Keratinocyte (primary cell): ENCODE data around the gene PITX3.

Experiments
- EZH2 ChIP-seq: IDR thresholded peaks from one replicate; pipeline ENCODE4 v1.6.1; 2012; ENCODE audit warnings: inconsistent platforms, mild to moderate bottlenecking, low read length, moderate library complexity
- TF ChIP-seq, protein P1 (sequence below), 3 experiments: IDR thresholded peaks in 1 of 3; conservative IDR thresholded peaks in 1 of 3; optimal IDR thresholded peaks in 1 of 3; 2 replicates in 2 of 3; 3 replicates in 1 of 3; pipeline versions ENCODE3 to v1.5.1; 2011; ENCODE audit warnings: low read length in 3 of 3, mild to moderate bottlenecking in 3 of 3, moderate library complexity in 2 of 3, control low read depth in 1 of 3, inconsistent platforms in 1 of 3; ENCODE audit not compliant: insufficient read depth in 2 of 3; ENCODE audit errors: extremely low read depth in 1 of 3

DNA sequence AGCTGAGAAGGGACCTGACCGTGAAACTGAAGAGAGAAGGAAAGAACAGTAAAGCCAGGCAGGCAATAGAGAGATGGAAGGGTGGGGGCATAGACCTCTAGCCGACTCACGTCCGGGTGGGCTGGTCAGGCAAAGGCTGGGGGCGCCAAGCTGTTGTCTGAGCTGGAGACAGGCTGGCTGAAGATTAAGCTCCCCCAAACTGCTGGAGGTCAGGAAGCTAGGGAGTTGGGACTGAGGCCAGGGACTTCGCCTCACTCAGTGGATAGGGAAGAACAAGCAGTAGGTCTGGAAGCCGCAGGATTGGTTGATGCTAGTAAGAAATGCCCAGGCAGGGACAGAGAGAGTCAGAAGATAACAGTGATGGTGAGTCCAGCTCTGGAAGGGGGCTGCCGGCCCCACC lies 5.3 kb downstream of the PITX3 start:
- TF ChIP-seq, protein P1, sequence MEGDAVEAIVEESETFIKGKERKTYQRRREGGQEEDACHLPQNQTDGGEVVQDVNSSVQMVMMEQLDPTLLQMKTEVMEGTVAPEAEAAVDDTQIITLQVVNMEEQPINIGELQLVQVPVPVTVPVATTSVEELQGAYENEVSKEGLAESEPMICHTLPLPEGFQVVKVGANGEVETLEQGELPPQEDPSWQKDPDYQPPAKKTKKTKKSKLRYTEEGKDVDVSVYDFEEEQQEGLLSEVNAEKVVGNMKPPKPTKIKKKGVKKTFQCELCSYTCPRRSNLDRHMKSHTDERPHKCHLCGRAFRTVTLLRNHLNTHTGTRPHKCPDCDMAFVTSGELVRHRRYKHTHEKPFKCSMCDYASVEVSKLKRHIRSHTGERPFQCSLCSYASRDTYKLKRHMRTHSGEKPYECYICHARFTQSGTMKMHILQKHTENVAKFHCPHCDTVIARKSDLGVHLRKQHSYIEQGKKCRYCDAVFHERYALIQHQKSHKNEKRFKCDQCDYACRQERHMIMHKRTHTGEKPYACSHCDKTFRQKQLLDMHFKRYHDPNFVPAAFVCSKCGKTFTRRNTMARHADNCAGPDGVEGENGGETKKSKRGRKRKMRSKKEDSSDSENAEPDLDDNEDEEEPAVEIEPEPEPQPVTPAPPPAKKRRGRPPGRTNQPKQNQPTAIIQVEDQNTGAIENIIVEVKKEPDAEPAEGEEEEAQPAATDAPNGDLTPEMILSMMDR (optimal IDR thresholded peaks at IDR 0.05 in 1 of 3, IDR thresholded peaks at IDR 0.05 in 1 of 3, conservative IDR thresholded peaks at IDR 0.05 in 1 of 3; ENCODE audit: extremely low read depth in 1 of 3, insufficient read depth in 2 of 3, low read length in 3 of 3): no peak
- no peak for TF ChIP-seq EZH2
